Measurements from ENCODE around the gene UBASH3A.

UBASH3A gene

GRCh38 chr21:42496120-42496838 lies 92.6 kb downstream of the UBASH3A start, which contains the start of gene RSPH1:
TSS of gene RSPH1 (minus strand) at chr21:42496224. CDS start at chr21:42496186, 38 bp downstream.
- CTCF ChIA-PET = interaction anchor here (0.6 to 3.3 kb wide), 3 partner anchors 16 to 315 kb away, joined by 4 to 17 read pairs (median 5); partner anchors contain the start of gene SLC37A1
- TF ChIP-seq ZNF555 (tag by site-specific recombination; conservative IDR thresholded peaks at IDR 0.05) (no peak), EGR2 (tag by site-specific recombination; IDR thresholded peaks at IDR 0.05; ENCODE audit: low read depth) (peak; percentile 92), CTCF (tag by site-specific recombination; IDR thresholded peaks at IDR 0.05) (peak; percentile 71; the same call in 1 of the 2 replicates), ZXDB (tag by site-specific recombination; IDR thresholded peaks at IDR 0.05) (peak; percentile 13; the same call in 1 of the 2 replicates), BCL11B (tag by site-specific recombination; IDR thresholded peaks at IDR 0.05; ENCODE audit: low read depth) (no peak), ZNF2 (tag by site-specific recombination; IDR thresholded peaks at IDR 0.05) (no peak), ZNF202 (tag by site-specific recombination; IDR thresholded peaks at IDR 0.05; ENCODE audit: borderline replicate concordance) (no peak), OSR2 (tag by site-specific recombination; IDR thresholded peaks at IDR 0.05) (no peak), SP2 (tag by site-specific recombination; IDR thresholded peaks at IDR 0.05) (peak; percentile 100), HOXA7 (CRISPR knock-in tag; IDR thresholded peaks at IDR 0.05; ENCODE audit: borderline replicate concordance) (no peak), OVOL3 (tag by site-specific recombination; IDR thresholded peaks at IDR 0.05) (no peak), ZNF76 (tag by site-specific recombination; IDR thresholded peaks at IDR 0.05; ENCODE audit: borderline replicate concordance, low read depth) (peak; percentile 83; the same call in 1 of the 2 replicates), ZNF302 (tag by site-specific recombination; IDR thresholded peaks at IDR 0.05; ENCODE audit: low read depth) (no peak), ZNF830 (tag by site-specific recombination; IDR thresholded peaks at IDR 0.05; ENCODE audit: low read depth) (no peak), ZBTB49 (tag by site-specific recombination; IDR thresholded peaks at IDR 0.05; ENCODE audit: low read depth) (no peak), ZBTB48 (tag by site-specific recombination; IDR thresholded peaks at IDR 0.05) (0 out of 2 replicates have a peak, but pooled peaks have one; percentile 9), ZNF433 (tag by site-specific recombination; IDR thresholded peaks at IDR 0.05; ENCODE audit: low read depth) (no peak), ZNF169 (tag by site-specific recombination; IDR thresholded peaks at IDR 0.05) (no peak), SP3 (tag by site-specific recombination; IDR thresholded peaks at IDR 0.05) (peak; percentile 98), ZNF394 (tag by site-specific recombination; IDR thresholded peaks at IDR 0.05; ENCODE audit: borderline replicate concordance) (no peak), ZBTB44 (tag by site-specific recombination; IDR thresholded peaks at IDR 0.05) (no peak), SALL2 (tag by site-specific recombination; IDR thresholded peaks at IDR 0.05; ENCODE audit: borderline replicate concordance) (no peak), ZNF560 (tag by site-specific recombination; IDR thresholded peaks at IDR 0.05; ENCODE audit: borderline replicate concordance) (no peak), ZNF121 (tag by site-specific recombination; IDR thresholded peaks at IDR 0.05) (no peak), ZNF692 (tag by site-specific recombination; IDR thresholded peaks at IDR 0.05) (no peak), ZNF221 (tag by site-specific recombination; IDR thresholded peaks at IDR 0.05; ENCODE audit: borderline replicate concordance) (no peak), ZBTB21 (tag by site-specific recombination; IDR thresholded peaks at IDR 0.05) (peak; percentile 88), ZNF274 (IDR thresholded peaks at IDR 0.05; ENCODE audit: low read length) (no peak), ZNF274 (tag by site-specific recombination; IDR thresholded peaks at IDR 0.05; ENCODE audit: borderline replicate concordance) (no peak), ZNF23 (tag by site-specific recombination; IDR thresholded peaks at IDR 0.05; ENCODE audit: borderline replicate concordance) (no peak), ZNF132 (tag by site-specific recombination; IDR thresholded peaks at IDR 0.05; ENCODE audit: borderline replicate concordance) (no peak)

More at GRCh38 chr21:42496120-42496838, 92.6 kb downstream of the UBASH3A start, which contains the start of gene RSPH1:
- no peaks in the 10 kb centered on the region for H3K36me3 ChIP-seq (ENCODE audit: control insufficient read depth in 2 of 2, insufficient read depth in 1 of 2, low read length in 2 of 2)
- H3K4me1 ChIP-seq (ENCODE audit: control insufficient read depth, insufficient read depth, low read length) = no peaks in the 10 kb centered on the region
- H3K4me3 ChIP-seq (ENCODE audit: low read depth, low read length) = peak within 1 kb of the TSS; percentile 55
- H3K9me3 ChIP-seq (ENCODE audit: control insufficient read depth, insufficient read depth, low read depth, low read length) = no peaks in the 10 kb centered on the region
- no peak within 1 kb of the TSS; the same call in 1 of the 2 replicates for H3K27ac ChIP-seq (ENCODE audit: extremely low read depth, low read depth, low read length)
- POLR2A ChIA-PET = no interaction called here
